GM18868 (cell line): ENCODE measurements around the gene SLC5A9.
A peak's percentile ranks its signal among the peaks of the same experiment; 100 is the strongest.
"Not testable (repeated sequence)": the region's sequence is repeated elsewhere in the genome, so short reads cannot be mapped to it uniquely, and the experiment has no call there.

Experiments used
- ATAC-seq: cut with Tn5 transposase; IDR thresholded peaks from one replicate; pipeline ENCODE4 v1.9.1; 2021; ENCODE audit warnings: mild to moderate bottlenecking, moderate library complexity; ENCODE audit not compliant: unreplicated experiment

Gene SLC5A9

DNA sequence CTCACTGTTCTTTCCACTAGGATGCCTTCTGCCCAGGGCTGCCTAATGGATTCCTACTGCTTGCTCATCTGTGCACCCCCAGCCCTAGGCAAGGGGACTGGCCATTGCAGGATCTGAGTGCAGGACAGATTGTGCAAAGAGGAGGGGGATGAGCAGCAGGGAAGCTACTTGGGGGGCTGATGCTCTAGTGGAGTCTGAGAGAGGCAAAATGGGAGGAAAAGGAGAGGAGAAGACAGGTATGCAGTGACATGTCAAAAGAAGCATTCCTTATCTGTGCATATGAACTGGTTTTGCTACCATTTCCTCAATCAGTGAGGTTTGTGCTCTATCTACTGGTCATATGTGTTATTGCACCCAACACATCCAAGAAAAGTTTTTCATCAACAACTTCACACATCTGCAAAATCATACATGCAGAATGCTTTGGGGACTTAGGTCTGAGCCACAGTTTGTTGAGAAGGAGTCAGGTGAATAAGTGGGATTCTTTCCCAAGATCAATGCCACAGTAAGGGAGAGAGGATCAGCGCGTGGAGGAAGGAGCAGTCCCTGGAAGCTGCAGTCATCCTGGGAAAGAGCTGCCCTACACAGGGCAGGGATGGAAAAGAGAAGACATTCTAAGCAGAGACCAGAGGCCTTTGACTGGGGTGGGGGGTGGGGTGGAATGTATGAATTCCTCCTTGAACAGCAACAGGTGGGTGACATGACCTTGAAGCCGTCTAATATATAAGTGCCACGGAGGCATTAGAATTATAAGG, 14.4 kb downstream of the SLC5A9 start:
- ATAC-seq, result peak; percentile 85

DNA sequence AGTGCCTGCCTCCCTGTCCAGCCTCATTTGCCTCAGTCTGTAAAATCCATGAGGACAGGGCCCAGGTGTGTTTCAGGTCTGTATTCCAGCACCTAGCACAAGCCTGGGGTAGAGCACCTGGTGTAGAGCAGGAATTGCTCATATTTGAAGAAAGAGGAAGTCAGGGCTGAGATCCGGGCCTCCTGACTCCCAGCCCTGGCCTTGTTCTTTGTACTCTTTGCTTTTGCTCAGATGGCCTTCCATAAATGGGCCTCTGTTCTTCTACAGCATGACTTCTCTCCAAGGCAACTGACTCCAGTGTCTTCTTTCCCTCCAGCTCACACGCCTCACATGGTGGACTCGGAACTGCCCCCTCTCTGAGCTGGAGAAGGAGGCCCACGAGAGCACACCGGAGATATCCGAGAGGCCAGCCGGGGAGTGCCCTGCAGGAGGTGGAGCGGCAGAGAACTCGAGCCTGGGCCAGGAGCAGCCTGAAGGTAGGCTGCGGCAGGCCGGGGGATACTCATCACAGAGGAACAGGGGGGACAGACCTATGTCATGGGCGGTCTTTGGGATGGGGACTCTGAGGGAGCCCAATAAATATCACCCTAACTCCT, 19.7 kb downstream of the SLC5A9 start:
- no peak for ATAC-seq

DNA sequence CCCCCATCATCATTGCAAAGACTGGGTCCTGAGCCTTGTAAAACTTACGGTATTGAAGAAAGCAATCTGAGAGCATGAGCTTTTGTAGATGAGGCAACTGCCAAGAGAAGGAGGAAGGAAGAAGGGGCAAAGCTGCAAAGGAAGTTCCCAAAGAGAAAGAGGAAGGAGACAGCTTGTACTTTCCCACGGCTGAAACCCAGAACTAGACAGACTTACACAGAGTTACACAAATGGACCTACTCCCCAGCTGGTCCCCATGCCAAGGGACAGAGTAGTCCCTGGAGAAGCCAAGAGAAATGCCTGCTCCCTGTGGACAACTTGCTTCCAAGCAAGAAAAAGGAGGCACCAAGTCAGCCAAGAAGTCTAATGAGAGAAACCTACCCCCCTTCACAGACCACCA, 22.6 kb downstream of the SLC5A9 start:
- ATAC-seq, result no peak

DNA sequence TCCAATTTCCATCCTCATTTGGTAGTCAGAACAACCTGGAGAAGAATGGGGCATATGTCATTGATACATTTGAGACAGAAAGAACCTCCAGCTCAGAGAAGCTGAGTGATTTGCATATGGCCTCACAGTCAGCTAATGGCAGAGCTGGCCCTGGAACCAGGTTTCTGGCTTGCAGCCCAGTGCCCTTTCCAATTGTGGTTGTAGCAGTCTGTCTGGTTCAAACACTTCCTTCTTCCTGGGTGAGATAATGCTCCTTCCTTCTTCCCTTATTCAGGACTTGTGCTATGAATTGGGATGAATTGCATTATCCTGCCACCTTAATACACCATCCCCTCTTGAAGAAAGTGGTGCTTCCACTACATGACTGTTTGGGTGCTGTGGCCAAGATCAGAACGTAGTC, 24.2 kb downstream of the SLC5A9 start:
- ATAC-seq, result no peak

DNA sequence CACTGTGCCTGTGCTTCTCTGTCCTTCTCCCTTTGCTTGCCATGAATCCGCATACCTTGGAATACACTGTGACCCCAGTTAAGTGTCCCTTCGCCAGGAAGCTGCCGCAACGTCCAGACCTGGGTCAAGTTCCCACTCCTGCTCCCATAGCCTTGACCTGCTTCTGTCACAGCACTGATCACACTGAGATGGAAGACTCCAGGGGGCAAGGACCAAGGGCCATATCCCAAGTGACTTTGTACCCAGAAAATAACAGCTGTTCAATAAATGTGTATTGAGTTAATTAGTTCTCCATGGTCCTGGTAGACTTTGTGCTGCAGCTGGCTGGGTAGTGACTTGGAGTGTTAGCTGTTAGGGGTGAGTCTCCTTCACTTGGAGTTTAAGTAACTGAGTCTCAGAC, 25.8 kb downstream of the SLC5A9 start:
- ATAC-seq, result no peak

DNA sequence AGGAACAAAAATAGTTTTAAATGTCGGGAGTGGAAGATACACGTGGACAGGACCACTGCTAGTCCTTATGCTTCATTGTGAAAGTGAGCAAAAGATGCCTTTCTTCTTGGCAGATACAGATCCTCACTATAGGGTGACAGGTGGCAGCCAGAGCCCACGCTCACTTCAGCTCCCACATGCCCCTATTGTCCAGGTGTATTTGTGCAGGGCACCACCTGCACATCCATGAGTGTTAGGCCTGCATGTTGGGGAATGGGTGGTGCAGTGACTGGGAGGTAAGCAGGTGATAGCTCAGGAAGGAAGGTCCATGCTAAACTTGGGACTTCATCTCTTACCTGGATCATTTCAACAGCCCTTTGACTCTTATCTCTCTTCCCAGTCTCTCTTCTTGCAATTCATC, 27.4 kb downstream of the SLC5A9 start:
- no peak for ATAC-seq

DNA sequence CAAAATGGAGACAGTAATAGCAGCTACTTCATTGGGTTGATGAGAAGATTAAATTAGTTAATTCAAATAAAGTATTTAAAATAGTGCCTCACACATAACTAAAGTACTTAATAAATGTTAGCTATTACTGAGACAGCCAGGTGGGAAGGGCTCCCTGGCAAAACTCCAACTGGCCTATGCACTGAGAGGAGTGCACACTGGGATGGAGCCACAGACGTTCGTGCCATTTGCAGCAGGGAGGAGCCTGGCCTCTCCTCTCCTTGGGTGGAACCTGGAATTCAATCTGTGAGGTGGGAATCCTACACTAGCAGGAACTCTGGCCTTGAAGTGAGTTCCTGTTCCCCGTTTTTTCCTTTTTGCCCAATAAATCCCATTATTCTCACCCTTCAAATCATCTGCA, 28.1 kb downstream of the SLC5A9 start:
- ATAC-seq, result no peak

DNA sequence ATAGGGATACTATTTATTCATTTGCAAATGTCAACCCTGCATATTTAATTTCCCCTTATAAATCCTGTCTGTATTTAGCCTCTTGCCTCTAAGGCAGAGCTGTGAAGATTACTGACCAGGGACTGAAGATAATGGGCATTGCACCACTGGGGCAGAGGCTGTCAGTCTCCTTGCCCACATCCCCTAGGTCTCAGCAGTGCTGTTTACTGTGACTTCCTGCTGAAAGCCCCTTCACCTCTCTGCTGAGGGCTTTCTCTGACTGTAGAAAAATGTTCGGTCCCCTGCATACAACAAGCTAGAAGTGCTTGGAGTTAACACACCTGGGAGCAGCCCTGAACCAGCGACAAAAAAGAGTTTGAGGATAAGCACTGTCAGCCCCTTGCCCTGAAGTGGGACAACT, 28.8 kb downstream of the SLC5A9 start:
- ATAC-seq, result no peak

DNA sequence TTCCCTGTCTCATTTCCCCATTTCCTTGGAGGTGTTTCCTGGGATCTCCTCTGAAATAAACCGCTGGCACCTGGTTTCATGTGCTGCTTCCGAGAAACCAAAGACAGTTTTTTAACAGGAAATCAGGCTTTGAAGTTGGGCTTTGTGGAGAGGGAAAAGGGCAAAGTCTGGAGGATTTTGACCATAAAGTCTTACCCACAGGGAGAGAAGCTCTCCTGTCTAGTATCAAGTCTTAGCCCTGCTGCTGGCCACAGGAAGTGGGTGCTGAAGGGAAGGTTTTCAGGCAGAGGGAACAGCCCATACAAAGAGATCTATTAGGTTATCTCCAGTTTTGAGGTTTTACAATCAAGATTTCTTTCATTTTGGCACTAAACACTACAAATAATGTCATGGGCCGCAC, 29.3 kb downstream of the SLC5A9 start:
- no peak for ATAC-seq

DNA sequence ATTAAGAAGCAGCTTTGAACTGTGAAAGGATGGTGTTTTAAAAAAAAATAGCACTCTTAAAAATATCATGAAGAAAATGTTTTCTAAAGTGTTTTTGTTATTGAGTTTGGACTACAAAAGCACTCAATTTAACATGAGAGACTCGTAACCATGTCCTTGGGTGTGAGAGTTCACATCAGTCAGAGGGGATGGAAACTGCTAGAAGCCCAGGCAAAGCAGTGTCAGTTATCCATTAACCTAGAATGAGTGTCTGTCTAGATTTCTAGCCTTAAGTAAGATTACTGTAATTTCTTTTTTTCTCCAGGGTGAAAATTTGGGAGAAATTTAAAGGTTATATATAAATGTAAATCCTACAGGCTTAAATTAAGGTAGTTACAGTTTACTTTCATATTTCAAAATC, 31.7 kb downstream of the SLC5A9 start:
- ATAC-seq, result no peak

DNA sequence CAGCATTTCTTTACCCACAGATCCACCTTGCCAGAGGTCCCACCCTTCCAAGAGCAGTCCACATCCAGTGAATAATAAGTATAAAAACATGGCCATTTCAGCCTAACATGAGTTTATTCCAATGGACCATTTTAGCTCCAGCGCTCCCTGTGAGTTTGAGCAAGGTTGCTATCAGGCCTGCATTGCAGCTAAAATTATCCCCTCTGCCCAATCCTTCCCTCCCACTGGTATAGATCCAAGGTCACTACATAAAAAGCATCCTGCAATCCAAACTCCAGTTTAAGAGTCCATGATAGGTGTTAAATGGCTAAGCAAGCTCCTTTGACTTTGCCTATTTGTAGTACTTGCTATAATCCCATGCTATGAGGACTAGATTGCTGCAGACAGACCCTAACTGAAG, 35.6 kb downstream of the SLC5A9 start:
- ATAC-seq, result no peak

DNA sequence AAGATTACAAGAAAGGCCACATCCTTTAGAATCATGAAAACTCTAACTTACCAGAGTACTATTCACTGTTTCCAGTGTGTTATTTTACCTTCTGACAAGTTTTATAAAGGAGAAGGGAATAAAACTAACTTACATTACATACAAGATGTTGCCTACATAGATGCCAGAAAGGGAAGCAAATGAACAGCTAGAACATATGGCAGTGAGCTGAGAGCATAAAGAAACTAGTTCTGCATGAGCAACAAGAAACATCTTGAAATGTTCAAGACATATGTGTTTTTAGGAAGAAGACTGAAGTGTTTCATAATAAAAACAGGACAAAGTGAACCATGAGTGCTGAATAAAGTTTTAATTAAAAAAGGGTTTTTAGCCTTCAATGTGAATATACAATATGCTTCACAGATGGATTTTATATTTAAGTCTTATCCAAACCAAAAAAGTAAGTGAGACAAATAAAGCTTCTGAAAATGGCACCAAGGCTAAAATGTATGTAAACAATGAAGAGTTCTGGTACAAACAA, 39.4 kb downstream of the SLC5A9 start:
- no peak for ATAC-seq

DNA sequence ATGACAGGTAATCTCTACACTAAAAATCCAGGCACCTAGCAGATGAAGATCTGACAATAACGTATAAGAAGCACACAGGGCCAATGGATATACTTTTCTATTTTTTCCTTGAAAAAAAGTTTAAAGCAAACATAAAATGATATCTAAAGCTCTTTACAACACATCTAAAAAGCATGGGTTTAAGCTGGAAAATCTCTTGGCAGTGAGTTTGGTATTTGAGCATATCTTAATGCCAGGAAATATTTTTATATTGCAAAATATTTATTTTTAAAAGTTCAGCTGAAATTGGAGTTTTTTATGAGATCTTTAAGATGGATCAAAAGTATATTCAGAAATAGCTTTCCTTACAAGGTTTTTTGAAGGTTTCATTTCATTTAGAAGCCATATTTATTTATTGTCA, 40.5 kb downstream of the SLC5A9 start:
- no peak for ATAC-seq

DNA sequence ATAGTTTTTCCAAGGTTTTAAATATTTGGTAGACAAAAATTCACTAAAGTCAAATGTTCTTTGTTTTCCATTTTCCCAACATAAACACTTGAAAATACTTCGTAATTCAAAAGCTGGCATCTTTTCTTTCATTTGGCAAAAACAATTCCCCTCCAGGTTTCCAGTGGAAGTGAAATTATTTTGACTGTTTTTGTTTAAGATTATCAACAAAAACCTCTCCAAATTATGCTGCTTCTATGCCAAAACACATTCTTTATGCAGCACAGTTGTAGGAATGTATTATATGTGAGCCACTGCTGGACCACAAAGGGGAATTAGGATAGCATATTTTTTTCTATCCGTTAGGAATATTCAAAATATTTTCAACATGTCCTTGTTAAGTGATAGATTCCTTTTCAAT, 44.1 kb downstream of the SLC5A9 start:
- no peak for ATAC-seq

DNA sequence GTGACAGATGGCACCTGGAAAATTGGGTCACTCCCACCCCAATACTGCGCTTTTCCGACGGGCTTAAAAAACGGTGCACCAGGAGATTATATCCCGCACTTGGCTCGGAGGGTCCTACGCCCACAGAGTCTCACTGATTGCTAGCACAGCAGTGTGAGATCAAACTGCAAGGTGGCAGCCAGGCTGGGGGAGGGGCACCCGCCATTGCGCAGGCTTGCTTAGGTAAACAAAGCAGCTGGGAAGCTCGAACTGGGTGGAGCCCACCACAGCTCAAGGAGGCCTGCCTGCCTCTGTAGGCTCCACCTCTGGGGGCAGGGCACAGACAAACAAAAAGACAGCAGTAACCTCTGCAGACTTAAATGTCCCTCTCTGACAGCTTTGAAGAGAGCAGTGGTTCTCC, 54.9 kb downstream of the SLC5A9 start:
- ATAC-seq, result not testable (repeated sequence)

DNA sequence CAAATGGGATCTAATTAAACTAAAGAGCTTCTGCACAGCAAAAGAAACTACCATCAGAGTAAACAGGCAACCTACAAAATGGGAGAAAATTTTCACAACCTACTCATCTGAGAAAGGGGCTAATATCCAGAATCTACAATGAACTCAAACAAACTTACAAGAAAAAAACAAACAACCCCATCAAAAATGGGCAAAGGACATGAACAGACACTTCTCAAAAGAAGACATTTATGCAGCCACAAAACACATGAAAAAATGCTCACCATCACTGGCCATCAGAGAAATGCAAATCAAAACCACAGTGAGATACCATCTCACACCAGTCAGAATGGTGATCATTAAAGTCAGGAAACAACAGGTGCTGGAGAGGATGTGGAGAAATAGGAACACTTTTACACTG, 59.8 kb downstream of the SLC5A9 start:
- ATAC-seq, result not testable (repeated sequence)

DNA sequence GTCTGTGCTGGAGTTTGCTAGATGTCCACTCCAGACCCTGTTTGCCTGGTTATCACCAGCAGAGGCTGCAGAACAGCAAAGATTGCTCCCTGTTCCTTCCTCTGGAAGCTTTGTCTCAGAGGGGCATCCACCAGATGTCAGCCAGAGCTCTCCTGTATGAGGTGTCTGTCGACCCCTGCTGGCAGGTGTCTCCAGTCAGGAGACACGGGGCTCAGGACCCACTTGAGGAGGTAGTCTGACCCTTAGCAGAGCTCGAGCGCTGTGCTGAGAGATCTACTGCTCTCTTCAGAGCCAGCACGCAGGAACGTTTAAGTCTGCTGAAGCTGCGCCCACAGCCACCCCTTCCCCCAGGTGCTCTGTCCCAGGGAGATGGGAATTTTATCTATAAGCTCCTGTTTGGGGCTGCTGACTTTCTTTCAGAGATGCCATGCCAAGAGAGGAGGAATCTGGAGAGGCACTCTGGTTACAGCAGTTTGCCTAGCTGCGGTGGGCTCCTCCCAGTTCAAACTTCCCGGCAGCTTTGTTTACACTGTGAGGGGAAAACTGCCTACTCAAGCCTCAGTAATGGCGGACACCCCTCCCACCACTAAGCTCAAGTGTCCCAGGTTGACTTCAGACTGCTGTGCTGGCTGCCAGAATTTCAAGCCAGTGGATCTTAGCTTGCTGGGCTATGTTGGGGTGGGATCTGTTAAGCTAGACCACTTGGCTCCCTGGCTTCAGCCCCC, 62.3 kb downstream of the SLC5A9 start:
- not testable (repeated sequence) for ATAC-seq

DNA sequence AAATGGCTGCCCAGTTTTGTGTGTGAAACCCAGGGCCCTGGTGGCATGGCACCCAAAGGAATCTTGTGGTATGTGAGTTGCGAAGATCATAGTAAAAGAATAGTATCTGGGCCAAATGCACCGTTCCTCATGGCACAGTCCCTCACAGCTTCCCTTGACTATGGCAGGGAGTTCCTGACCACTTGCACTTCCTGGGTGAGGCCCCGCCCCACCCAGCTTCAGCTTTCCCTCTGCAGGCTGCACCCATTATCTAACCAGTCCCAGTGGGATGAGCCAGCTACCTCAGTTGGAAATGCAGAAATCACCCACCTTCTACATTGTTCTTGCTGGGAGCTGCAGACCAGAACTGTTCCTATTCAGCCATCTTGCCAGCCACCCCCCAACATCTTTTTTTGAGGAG, 63.0 kb downstream of the SLC5A9 start:
- ATAC-seq, result no peak

DNA sequence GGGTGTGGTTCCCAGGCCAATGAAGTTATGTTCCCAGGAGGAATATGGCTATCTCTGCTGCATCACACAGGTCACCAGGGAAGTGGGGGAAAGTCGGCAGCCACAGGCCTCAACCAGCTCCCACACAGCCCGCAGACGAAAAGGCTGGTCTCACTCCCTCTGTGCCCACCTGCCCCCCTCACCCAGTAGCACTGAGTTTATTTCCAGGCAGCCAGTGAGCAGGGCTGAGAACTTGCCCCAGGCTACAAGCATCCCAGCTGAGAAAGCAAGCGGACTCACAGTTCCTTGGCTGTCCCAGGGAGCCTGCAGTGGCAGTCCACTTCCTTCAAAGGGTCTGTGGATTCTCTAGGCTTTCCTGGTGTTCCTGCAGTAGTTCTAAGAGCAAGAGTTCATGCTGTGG, 68.9 kb downstream of the SLC5A9 start:
- no peak for ATAC-seq

DNA sequence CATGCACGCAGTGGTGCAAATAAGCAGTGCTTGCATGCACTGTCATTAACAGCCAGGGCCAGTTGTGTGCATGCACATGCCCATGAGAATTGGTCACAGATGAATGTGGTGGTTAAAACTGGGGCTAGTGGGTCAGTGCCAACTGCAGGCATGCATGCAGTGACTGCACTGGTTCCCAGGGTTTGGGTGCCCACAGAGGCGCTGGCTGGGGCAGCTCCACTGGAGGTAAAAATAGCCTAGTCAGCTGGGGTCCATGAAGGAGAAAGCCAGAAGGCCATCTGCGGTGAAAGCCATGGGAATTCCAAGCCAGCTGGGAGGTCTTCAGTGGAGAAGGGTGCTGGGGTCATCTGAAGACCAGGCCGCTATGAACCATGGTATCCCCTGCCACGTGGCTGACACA, 70.2 kb downstream of the SLC5A9 start:
- ATAC-seq, result no peak

DNA sequence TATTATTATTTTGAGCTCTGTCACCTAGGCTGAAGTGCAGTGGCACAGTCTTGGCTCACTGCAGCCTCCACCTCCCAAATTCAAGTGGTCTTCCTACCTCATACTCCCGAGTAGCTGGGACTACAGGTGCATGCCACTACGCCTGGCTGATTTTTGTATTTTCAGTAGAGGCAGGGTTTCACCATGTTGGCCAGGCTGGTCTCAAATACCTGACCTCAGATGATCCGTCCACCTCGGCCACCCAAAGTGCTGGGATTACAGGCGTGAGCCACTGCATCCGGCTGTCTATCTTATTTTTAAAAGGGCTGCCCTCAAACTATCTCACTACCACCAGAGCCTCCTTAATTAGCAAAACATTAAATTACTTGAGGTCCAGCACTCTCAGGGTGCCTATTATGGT, 71.6 kb downstream of the SLC5A9 start:
- ATAC-seq, result not testable (repeated sequence)

DNA sequence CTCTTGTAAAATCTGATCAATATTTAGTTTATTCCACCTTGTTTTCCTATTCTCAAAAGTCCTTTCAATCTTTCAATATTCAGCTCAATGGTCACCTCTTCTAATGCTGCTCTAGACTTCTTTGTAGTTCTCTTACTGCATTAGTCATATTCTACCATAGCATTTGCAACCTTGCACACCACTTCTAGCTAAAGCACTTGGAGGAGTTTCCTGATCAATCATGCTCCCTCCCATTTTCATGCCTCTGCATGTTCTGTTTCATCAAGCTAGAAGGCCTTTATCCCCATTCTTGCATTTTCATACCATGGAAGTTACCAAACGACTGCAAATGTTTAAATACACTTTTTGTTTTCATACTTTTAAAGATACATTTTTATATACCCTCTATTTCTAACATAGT, 72.1 kb downstream of the SLC5A9 start:
- no peak for ATAC-seq
